ENCODE data around the gene SPTSSA. TPM values are rescaled to one million over a fixed set of nuclear protein-coding genes. Genes with fewer than 3 reads are reported as not detected.

The SPTSSA gene
- total RNA-seq, 4 donors from 2014 or later: 18.6 to 31.5 (median 28.1) TPM

DNA sequence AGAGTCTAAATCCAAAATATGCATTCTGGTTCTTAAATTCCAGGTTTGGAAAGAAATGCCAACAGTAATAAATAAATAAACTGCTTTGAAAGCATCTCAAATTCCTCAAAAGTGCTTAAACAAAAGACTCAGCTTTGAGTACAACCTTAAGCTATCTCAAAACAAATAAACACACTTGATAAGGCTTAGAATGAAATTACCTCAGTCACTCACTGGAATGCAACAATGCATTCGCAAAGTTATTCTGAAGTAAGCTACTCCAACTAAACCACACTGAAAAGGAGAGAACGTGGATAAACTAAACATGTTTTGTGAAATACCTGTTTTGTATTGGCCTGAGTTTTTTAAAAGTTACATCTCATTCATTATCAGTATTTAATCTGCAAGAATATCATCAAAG, 1.2 kb downstream of the SPTSSA start:
- H3K4me3 ChIP-seq: peak overlapping the region; percentile 86
- peaks cover 8% of the 10 kb centered on the region for H3K36me3 ChIP-seq
- H3K9me3 ChIP-seq: no peaks in the 10 kb centered on the region
- H3K4me1 ChIP-seq: peaks cover 23% of the 10 kb centered on the region
- TF ChIP-seq POLR2A (IDR thresholded peaks at IDR 0.05) (no peak), EP300 (IDR thresholded peaks at IDR 0.05) (no peak), POLR2AphosphoS5 (IDR thresholded peaks at IDR 0.05) (no peak), CTCF (IDR thresholded peaks at IDR 0.05) (no peak)
- DNase-seq (ENCODE audit: low spot score in 2 of 2): no peak
- H3K27ac ChIP-seq: peak overlapping the region; percentile 13
- WGBS: 41% methylated on average over 2 of the region's 2 CpGs
- no peaks in the 10 kb centered on the region for H3K27me3 ChIP-seq

- no peaks in the 10 kb centered on the region for H3K9me3 ChIP-seq
- no peak overlapping the region for H3K27ac ChIP-seq
- peaks cover 23% of the 10 kb centered on the region for H3K4me1 ChIP-seq
- H3K4me3 ChIP-seq: peak overlapping the region; percentile 86
- H3K27me3 ChIP-seq: no peaks in the 10 kb centered on the region
- peaks cover 13% of the 10 kb centered on the region for H3K36me3 ChIP-seq
- no peak for DNase-seq (ENCODE audit: low spot score in 2 of 2)
- TF ChIP-seq POLR2A (IDR thresholded peaks at IDR 0.05) (no peak), CTCF (IDR thresholded peaks at IDR 0.05) (no peak), EP300 (IDR thresholded peaks at IDR 0.05) (no peak), POLR2AphosphoS5 (IDR thresholded peaks at IDR 0.05) (no peak)
- 71% methylated on average over 1 of the region's 1 CpG for WGBS
Measured at GRCh38 chr14:34460295-34460694, 1.7 kb downstream of the SPTSSA start.

DNA sequence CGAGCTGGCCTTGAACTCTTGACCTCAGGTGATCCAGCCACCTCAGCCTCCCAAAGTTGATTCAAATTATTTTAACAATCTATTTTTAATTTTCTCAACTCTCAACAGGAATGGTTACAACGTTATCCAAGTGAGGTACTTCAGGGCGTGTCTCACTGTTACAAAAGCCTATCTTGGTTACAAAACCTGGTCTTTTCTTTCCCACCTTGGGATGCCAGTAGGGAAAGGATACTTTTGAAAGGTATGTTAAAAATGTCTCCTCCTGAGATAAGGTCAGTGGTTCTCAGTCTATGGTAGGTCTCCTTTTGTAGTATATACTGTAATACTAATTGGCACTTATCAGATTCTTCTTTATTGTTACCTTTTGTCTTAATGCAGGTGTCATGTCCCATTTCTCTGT, 4.9 kb downstream of the SPTSSA start:
- DNase-seq (ENCODE audit: low spot score in 2 of 2): no peak
- H3K4me1 ChIP-seq: peaks cover 19% of the 10 kb centered on the region
- TF ChIP-seq CTCF (IDR thresholded peaks at IDR 0.05) (no peak), EP300 (IDR thresholded peaks at IDR 0.05) (no peak)
- no peak overlapping the region for H3K27ac ChIP-seq
- peaks cover 21% of the 10 kb centered on the region for H3K36me3 ChIP-seq
- no peaks in the 10 kb centered on the region for H3K9me3 ChIP-seq
- no peaks in the 10 kb centered on the region for H3K27me3 ChIP-seq
- 65% methylated on average over 3 of the region's 3 CpGs for whole genome bisulfite sequencing
- H3K4me3 ChIP-seq: no peak overlapping the region

DNA sequence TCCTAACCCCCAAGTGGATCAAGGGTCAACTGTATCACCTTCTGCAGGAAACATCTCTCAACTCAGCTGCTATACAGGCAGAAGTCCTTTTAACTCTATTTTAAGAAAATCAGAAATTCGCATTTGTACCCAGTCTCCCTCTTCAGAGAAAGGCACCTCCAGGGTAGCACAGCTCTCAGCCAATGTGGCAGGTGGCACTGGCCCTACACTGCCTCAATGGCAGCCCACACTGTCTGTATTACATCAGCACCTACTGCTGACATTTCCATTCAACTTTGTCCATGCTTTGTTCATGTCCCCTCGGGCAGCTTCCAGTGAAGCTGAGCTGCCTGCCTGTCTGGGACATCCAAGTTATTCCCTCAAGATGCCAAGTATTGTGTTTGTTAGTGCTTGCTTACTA, 8.8 kb downstream of the SPTSSA start:
- H3K36me3 ChIP-seq: peaks cover 26% of the 10 kb centered on the region
- WGBS: 74% methylated on average over 2 of the region's 2 CpGs
- H3K4me1 ChIP-seq: peaks cover 3% of the 10 kb centered on the region
- TF ChIP-seq POLR2AphosphoS5 (IDR thresholded peaks at IDR 0.05) (no peak), EP300 (IDR thresholded peaks at IDR 0.05) (no peak), POLR2A (IDR thresholded peaks at IDR 0.05) (no peak), CTCF (IDR thresholded peaks at IDR 0.05) (no peak)
- no peak overlapping the region for H3K4me3 ChIP-seq
- H3K27me3 ChIP-seq: no peaks in the 10 kb centered on the region
- no peak overlapping the region for H3K27ac ChIP-seq
- no peak for DNase-seq (ENCODE audit: low spot score in 2 of 2)
- no peaks in the 10 kb centered on the region for H3K9me3 ChIP-seq

- peaks cover 3% of the 10 kb centered on the region for H3K4me1 ChIP-seq
- DNase-seq (ENCODE audit: low spot score in 2 of 2): no peak
- H3K9me3 ChIP-seq: no peaks in the 10 kb centered on the region
- H3K27me3 ChIP-seq: no peaks in the 10 kb centered on the region
- H3K4me3 ChIP-seq: no peak overlapping the region
- TF ChIP-seq POLR2A (IDR thresholded peaks at IDR 0.05) (no peak), POLR2AphosphoS5 (IDR thresholded peaks at IDR 0.05) (no peak), CTCF (IDR thresholded peaks at IDR 0.05) (no peak), EP300 (IDR thresholded peaks at IDR 0.05) (no peak)
- 65% methylated on average over 1 of the region's 1 CpG for WGBS
- H3K27ac ChIP-seq: no peak overlapping the region
- H3K36me3 ChIP-seq: peaks cover 26% of the 10 kb centered on the region
Measured at GRCh38 chr14:34452258-34452822, 9.7 kb downstream of the SPTSSA start.

Data from suprapubic skin (tissue), 4 donors.